CD4-positive, alpha-beta T cell treated with Interleukin-21 for 1 hour (primary cell): ENCODE data around the gene STK10.

Experiments
- DNase-seq: peaks from one replicate; pipeline ENCODE4 v3.0.0-alpha.2; 2020

STK10 gene

DNA sequence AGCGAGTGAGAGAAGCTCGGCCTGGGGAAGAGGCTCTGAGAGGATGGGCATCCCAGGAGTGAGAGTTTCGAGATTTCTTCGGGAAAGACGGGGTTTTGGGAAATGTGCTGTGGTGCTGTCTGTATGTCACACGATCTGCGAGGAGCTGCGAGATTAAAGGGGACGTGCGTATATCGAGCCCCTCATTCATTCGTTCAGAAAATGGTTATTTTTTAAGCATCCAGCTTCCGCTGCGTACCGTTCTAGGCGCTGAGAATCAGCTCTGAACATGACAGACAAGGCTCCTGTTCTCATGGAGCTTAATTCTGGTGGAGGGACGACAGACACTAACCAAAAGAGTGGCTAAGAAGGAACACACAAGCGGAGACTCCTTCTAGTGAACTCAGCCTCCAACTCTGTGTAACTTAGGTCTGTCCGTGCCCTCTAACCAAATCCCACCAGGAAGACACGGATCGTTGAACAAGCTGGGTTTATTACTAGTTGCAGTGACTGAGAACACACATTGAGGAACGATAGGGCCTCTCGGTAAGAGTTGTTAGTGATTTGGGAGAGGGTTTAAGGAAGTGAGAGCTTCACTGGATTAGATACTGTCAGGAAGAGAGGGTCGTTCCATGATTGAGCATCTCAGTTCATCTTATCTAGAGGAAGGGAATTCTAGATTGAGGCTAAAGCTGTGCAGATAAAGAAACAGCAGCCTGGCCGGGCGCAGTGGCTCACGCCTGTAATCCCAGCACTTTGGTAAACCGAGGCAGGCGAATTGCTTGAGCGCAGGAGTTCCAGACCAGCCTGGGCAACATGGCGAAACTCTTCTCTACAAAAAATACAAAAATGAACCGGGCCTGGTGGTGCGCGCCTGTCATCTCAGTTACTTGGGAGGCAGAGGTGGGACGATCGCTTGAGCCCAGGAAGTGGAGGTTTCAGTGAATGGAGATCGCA lies 180.6 kb downstream of the STK10 start:
- DNase-seq, result no peak

DNA sequence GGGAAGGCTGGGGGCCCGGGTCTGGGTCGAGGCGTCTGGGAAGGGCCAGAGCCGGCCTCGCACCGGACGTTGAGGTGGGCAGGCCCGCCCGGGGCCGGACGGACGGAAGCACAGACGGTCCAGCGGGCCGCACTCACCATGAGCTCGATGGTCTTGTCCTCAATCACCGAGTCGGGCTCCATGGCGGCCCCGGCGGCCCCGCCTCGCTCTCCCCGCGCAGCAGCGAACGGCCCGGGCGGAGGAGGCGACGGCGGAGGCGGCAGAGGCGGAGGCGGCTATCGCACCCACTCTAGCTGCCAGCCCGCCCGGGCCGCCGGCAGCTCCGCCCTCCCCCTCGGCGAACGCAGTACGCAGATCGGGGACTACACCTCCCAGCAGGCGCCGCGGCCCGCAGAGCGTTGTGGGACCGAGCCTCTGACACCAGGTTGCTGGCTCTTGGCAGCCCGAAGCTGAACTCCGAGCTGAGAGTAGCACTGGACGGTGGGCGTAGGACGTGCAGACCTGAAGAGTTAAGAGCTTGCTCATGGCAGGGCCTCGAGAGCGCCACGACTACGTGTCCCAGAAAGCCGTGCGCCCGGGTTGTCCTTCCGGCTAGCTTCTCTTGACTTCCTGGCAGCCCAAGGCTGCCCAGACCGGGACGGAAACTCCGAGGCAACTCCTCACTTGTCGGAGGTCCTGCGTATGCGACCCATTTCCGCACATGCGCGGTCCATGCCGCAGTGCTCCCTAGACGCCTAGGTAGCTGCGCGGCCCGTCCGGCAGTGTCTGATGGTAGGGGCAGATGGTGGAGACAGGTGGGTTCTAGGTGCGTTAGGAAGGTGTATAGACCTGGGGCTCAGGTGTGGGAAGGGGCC lies 181.5 kb downstream of the STK10 start, which contains the start of gene FBXW11:
Gene FBXW11 (minus strand): TSS at position 318 of the 854 bp plus-strand sequence. CDS start 136 bp downstream, at position 182.
- DNase-seq, result peak; percentile 97

GRCh38 chr5:172005708-172006320 lies 182.2 kb downstream of the STK10 start:
- DNase-seq, result peak; percentile 14

- peak; percentile 35 for DNase-seq
These were observed 183.2 kb downstream of the STK10 start for GRCh38 chr5:172004824-172005237.

DNA sequence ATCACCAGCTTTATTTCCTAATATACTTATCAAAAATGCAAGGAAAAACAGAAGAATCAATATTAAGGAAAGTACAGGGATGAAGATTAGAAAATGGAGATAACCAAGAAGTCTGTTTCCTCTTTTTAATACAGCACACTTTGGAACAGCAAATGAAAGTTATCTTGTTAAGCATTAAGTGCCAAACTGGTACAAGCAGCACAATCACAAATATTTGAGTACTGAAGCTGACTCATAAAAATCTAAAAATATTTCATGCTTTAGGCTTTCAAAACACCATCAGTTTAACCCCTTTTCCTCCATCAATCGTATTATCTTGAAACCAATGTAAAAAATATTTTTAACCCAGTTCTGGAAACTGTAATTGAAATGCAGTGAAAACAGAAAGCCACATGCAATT lies 184.3 kb downstream of the STK10 start:
- DNase-seq, result no peak

DNA sequence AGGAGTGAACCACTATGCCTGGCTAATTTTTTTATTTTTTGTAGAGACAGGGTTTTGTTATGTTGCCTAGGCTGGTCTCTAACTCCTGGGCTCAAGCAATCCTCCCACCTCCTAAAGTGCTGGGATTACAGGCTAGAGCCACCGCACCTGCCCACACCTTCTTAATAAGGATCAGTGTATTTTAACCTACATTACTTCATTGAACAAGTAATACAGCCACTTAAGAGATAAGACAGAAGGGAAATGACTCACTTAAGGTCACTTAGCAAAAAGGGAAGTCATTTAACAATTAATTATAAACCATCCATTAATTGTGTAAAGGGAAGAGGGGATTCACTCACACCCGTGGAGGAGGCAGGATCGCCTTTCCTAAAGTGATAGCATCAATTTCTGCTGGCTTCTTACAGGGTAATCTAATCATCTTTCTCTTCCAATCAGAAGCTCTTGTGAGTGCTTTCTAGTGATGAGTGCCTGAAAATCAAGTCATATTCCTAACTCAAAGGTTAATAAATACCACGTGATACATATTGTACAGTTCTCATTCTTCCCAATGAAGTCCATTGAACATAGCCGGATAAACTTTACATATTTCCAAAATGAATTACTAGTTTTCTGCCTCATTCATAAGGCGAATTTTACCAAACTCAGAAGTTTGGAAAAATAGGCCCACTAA lies 185.0 kb downstream of the STK10 start:
- no peak for DNase-seq

DNA sequence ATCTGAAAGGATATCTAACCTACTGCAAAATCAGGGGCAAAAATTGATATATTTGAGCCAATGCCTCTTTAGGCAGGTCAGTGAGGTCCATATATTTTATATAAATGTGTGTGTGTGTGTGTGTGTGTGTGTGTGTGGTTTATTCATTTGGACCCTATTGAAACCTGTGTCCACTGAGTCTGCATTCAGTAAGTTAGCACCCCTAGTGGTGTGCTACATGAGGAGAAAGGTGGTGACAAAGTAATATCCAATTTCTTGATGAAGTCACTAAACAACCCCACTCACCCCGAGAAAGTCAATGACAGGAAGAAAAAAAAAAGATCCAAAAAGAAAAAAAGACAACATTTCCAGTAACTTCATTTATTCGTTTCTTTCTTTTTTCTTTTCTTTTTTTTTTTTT lies 185.7 kb downstream of the STK10 start:
- DNase-seq, result peak; percentile 47

DNA sequence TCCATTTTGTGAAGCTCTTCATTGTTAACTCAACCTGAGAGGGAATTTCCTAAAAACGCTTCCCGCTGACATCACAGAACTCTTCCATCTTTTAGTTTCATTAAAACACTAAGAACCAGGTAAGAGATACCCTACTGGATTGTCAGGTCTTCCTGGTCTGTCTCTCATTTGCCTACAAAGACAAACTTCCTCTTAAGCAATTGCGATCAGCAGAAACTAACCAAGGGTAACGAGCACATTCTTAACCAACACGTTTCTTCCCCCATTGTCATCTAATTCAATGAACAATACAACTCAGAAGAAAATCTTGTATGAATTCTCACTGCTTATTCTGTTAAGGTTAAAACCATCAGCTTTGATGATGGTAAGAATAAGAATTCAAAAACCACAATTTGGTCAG lies 188.1 kb downstream of the STK10 start:
- no peak for DNase-seq

DNA sequence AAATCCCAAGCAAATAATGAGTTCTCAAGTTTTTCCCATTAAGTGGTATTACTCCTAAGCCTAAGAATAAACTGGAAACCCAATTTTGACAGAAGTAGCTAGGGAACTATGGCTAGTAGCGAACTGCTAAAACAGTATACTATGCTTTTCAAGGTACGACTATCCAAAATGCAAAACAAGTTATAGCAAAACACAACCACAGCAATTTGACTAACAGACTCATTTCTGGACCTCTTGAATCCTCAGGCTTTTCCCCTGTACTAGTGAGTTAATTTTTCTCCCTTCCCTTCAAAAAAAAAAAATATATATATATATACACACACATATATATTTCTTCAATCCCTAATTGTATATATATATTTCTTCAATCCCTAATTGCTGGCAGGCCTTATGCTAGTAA lies 188.9 kb downstream of the STK10 start:
- DNase-seq, result no peak

GRCh38 chr5:171997011-171997410 lies 191.0 kb downstream of the STK10 start:
- no peak for DNase-seq

- DNase-seq, result no peak
These were observed 195.2 kb downstream of the STK10 start for GRCh38 chr5:171992813-171993212.

DNA sequence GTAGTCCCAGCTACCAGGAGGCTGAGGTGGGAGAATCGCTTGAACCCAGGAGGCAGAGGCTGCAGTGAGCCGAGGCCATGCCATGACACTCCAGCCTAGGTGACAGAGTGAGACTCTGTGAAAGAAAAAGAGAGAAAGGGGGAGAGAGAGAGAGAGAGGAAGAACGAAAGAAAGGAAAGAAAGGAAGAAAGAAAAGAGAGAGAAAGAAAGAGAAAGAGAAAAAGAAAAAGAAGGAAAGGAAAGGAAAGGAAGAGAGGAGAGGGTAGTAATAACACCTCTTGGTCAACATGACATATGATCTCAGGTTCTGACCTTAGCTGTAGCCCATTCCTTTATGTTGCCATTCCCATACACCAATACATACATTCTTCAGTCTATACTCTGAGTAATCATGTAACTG lies 195.7 kb downstream of the STK10 start:
- DNase-seq, result no peak
